Type B pancreatic cell (in vitro differentiated cells): ENCODE data around the gene TMEM72. TPM values are rescaled to one million over a fixed set of nuclear protein-coding genes. Genes with fewer than 3 reads are reported as not detected.

Source experiments
- DNase-seq: peaks from one replicate; pipeline ENCODE4 v3.0.0; 2021; ENCODE audit warnings: mixed read lengths; ENCODE audit not compliant: unreplicated experiment; ENCODE audit errors: extremely low spot score
- H3K27ac Mint-ChIP-seq: 2 replicates; pipeline ENCODE4 v1.8.0; 2021; ENCODE audit warnings: mild to moderate bottlenecking, mixed read lengths
- H3K27me3 Mint-ChIP-seq: 2 replicates; pipeline ENCODE4 v1.8.0; 2021; ENCODE audit warnings: mixed read lengths
- H3K36me3 Mint-ChIP-seq: 2 replicates; pipeline ENCODE4 v1.8.0; 2021; ENCODE audit warnings: mixed read lengths
- H3K4me1 Mint-ChIP-seq: one replicate; pipeline ENCODE4 v1.8.0; 2021; ENCODE audit warnings: mixed read lengths; ENCODE audit not compliant: unreplicated experiment
- H3K4me3 Mint-ChIP-seq: 2 replicates; pipeline ENCODE4 v1.8.0; 2021; ENCODE audit warnings: mild to moderate bottlenecking, mixed read lengths
- H3K9me3 Mint-ChIP-seq: 2 replicates; pipeline ENCODE4 v1.8.0; 2021; ENCODE audit warnings: mixed read lengths
- CTCF ChIP-seq: fragments of 200-600 bp; sonication (generic); conservative IDR thresholded peaks from 2 replicates; pipeline ENCODE4 v1.5.0; 2021; ENCODE audit warnings: antibody characterized with exemption, mild to moderate bottlenecking
- total RNA-seq: library from RNA; stranded (reverse); gene quantifications from 2 replicates; pipeline ENCODE4 v1.2.1, GENCODE V29; 2021; ENCODE audit warnings: low replicate concordance

Gene TMEM72
- total RNA-seq, 1 donor from 2014 or later: 1.2 TPM

- Mint-ChIP-seq H3K36me3 (peaks cover 19% of the 10 kb centered on the region), H3K27me3 (no peaks in the 10 kb centered on the region), H3K4me3 (no peak overlapping the region), H3K4me1 (peaks cover 24% of the 10 kb centered on the region), H3K9me3 (no peaks in the 10 kb centered on the region), H3K27ac (no peak overlapping the region)
- TF ChIP-seq CTCF: no peak
- no peak for DNase-seq
These were observed 58.7 kb downstream of the TMEM72 start for GRCh38 chr10:44969854-44970253.

- peaks cover 16% of the 10 kb centered on the region for H3K4me1 Mint-ChIP-seq
- no peak for DNase-seq
- no peak overlapping the region for H3K4me3 Mint-ChIP-seq
- H3K9me3 Mint-ChIP-seq: no peaks in the 10 kb centered on the region
- H3K27ac Mint-ChIP-seq: no peak overlapping the region
- no peak for TF ChIP-seq CTCF
- peaks cover 19% of the 10 kb centered on the region for H3K36me3 Mint-ChIP-seq
- H3K27me3 Mint-ChIP-seq: no peaks in the 10 kb centered on the region
These were observed 59.8 kb downstream of the TMEM72 start for GRCh38 chr10:44970812-44971395.

GRCh38 chr10:44971434-44971833 is 60.3 kb downstream of the TMEM72 start:
- H3K4me1 Mint-ChIP-seq: peaks cover 15% of the 10 kb centered on the region

GRCh38 chr10:44971935-44972757 is 61.0 kb downstream of the TMEM72 start:
- H3K9me3 Mint-ChIP-seq: no peaks in the 10 kb centered on the region
- H3K27me3 Mint-ChIP-seq: no peaks in the 10 kb centered on the region
- no peak overlapping the region for H3K27ac Mint-ChIP-seq
- TF ChIP-seq CTCF: no peak
- H3K4me3 Mint-ChIP-seq: no peak overlapping the region
- DNase-seq: no peak
- peaks cover 22% of the 10 kb centered on the region for H3K36me3 Mint-ChIP-seq
- peaks cover 22% of the 10 kb centered on the region for H3K4me1 Mint-ChIP-seq

More at GRCh38 chr10:44971434-44971833, 60.3 kb downstream of the TMEM72 start:
- Mint-ChIP-seq H3K27me3 (no peaks in the 10 kb centered on the region), H3K27ac (no peak overlapping the region), H3K9me3 (no peaks in the 10 kb centered on the region), H3K4me3 (no peak overlapping the region), H3K36me3 (peaks cover 19% of the 10 kb centered on the region)
- DNase-seq: no peak
- no peak for TF ChIP-seq CTCF

- no peaks in the 10 kb centered on the region for H3K9me3 Mint-ChIP-seq
- DNase-seq: no peak
- no peak for TF ChIP-seq CTCF
- no peaks in the 10 kb centered on the region for H3K27me3 Mint-ChIP-seq
- no peak overlapping the region for H3K27ac Mint-ChIP-seq
- no peak overlapping the region for H3K4me3 Mint-ChIP-seq
- peaks cover 22% of the 10 kb centered on the region for H3K36me3 Mint-ChIP-seq
- peaks cover 16% of the 10 kb centered on the region for H3K4me1 Mint-ChIP-seq
These were observed 61.8 kb downstream of the TMEM72 start for GRCh38 chr10:44972874-44973306.
